DND-41 (cell line): ENCODE data around the gene R3HCC1L.

Source experiments
- ATAC-seq: fragments of 200-7000 bp; cut with Tn5 transposase; 3 replicates; pipeline ENCODE4 v1.9.1; 2021; ENCODE audit warnings: low read depth; ENCODE audit not compliant: insufficient read depth
- DNase-seq: peaks from one replicate; pipeline ENCODE4 v3.0.0-alpha.2; 2020
- H2AFZ ChIP-seq: 2 replicates; pipeline ENCODE4 v1.6.0; 2012; ENCODE audit warnings: low read depth, low read length
- H3K27ac ChIP-seq: 2 replicates; pipeline ENCODE4 v1.5.1; 2012; ENCODE audit warnings: low read length, inconsistent platforms
- H3K27me3 ChIP-seq: fragments of 200-600 bp; sonication (generic); 2 replicates; pipeline ENCODE4 v1.6.0; 2012; ENCODE audit warnings: low read length, mild to moderate bottlenecking, inconsistent platforms; ENCODE audit not compliant: insufficient read depth, poor library complexity
- H3K36me3 ChIP-seq: 2 replicates; pipeline ENCODE4 v1.5.1; 2012; ENCODE audit warnings: low read length, inconsistent platforms; ENCODE audit not compliant: insufficient read depth
- H3K4me1 ChIP-seq: 2 replicates; pipeline ENCODE4 v1.5.1; 2012; ENCODE audit warnings: mild to moderate bottlenecking, low read length; ENCODE audit not compliant: insufficient read depth
- H3K4me2 ChIP-seq: 2 replicates; pipeline ENCODE4 v1.6.0; 2012; ENCODE audit warnings: mild to moderate bottlenecking, moderate library complexity, low read length, inconsistent platforms; ENCODE audit not compliant: insufficient read depth
- H3K4me3 ChIP-seq, 2 experiments: fragments of 200-600 bp in 1 of 2; shearing (Covaris generic) in 1 of 2; 2 replicates each; pipeline ENCODE4 v1.5.1; 2012 to 2016; ENCODE audit warnings: inconsistent platforms in 2 of 2, low read length in 2 of 2, mild to moderate bottlenecking in 2 of 2, low read depth in 1 of 2, moderate library complexity in 1 of 2
- H3K79me2 ChIP-seq: 2 replicates; pipeline ENCODE4 v1.6.0; 2012; ENCODE audit warnings: low read length, inconsistent platforms; ENCODE audit not compliant: insufficient read depth
- H3K9ac ChIP-seq: 2 replicates; pipeline ENCODE4 v1.6.0; 2012; ENCODE audit warnings: low read depth, mild to moderate bottlenecking, inconsistent platforms, low read length, moderate library complexity
- H3K9me3 ChIP-seq: 2 replicates; pipeline ENCODE4 v1.5.1; 2012; ENCODE audit warnings: low read length, moderate library complexity, mild to moderate bottlenecking, inconsistent platforms; ENCODE audit not compliant: insufficient read depth, severe bottlenecking
- H4K20me1 ChIP-seq: 2 replicates; pipeline ENCODE4 v1.6.0; 2012; ENCODE audit warnings: low read length; ENCODE audit not compliant: insufficient read depth
- CTCF ChIP-seq: IDR thresholded peaks from 2 replicates; pipeline ENCODE4 v1.5.1; 2012; ENCODE audit warnings: borderline replicate concordance, low read length, moderate library complexity, mild to moderate bottlenecking; ENCODE audit not compliant: poor library complexity, severe bottlenecking; ENCODE audit errors: extremely low read depth
- EZH2 ChIP-seq: IDR thresholded peaks from 3 replicates; pipeline ENCODE4 v1.6.1; 2012; ENCODE audit warnings: borderline replicate concordance, low read depth, mild to moderate bottlenecking, moderate library complexity, low read length, inconsistent platforms; ENCODE audit not compliant: severe bottlenecking

Gene R3HCC1L

DNA sequence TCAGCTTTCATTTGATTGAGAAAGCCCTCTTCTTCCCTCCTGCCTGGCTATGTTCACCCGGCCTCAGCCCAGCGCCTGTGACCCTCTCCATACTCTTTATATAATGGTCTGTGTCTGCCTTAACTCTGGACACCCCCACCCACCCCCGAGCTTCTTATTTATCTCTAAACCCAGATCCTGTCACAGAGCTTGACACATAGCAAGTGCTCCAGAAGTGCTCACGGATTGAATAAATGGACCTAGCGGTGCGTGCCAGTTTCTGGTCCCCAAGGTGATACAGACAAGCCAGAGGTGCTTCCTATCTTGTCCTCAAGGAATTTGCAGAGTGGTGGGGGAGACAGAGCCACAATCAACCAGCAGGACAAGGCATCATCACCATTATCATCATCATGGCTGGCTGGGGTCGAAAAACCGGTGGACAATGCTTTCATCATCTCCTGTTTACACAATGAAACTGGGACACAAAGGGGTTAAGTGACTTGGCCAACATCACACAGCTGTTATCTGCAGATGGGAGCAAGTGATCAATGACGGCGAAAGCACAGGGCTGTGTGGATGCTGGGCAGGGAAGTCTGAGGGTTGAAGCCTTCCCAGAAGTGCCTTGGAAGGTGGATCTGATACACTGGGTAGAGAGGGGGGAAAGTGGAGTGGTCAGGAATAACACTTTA lies 135.8 kb downstream of the R3HCC1L start:
- ATAC-seq (no peak), DNase-seq (no peak)
- H3K4me3 ChIP-seq = no peak overlapping the region
- no peaks in the 10 kb centered on the region for H3K36me3 ChIP-seq
- H3K9ac ChIP-seq = no peak overlapping the region
- no peak overlapping the region for H2AFZ ChIP-seq
- H3K4me2 ChIP-seq = no peak overlapping the region
- no peak for TF ChIP-seq EZH2
- no peak for TF ChIP-seq CTCF
- H4K20me1 ChIP-seq = peaks cover 22% of the 10 kb centered on the region
- H3K27me3 ChIP-seq = peaks cover 13% of the 10 kb centered on the region
- no peaks in the 10 kb centered on the region for H3K9me3 ChIP-seq
- H3K27ac ChIP-seq = no peak overlapping the region
- H3K79me2 ChIP-seq = no peaks in the 10 kb centered on the region
- H3K4me1 ChIP-seq = peaks cover 9% of the 10 kb centered on the region

- Histone ChIP-seq H3K36me3 (no peaks in the 10 kb centered on the region), H3K9ac (no peak overlapping the region), H3K9me3 (no peaks in the 10 kb centered on the region), H4K20me1 (peaks cover 21% of the 10 kb centered on the region), H2AFZ (no peak overlapping the region), H3K27ac (no peak overlapping the region), H3K4me2 (no peak overlapping the region), H3K79me2 (no peaks in the 10 kb centered on the region), H3K4me1 (peaks cover 9% of the 10 kb centered on the region), H3K4me3 (no peak overlapping the region), H3K27me3 (peaks cover 13% of the 10 kb centered on the region)
- ATAC-seq (no peak), DNase-seq (no peak)
- TF ChIP-seq CTCF (no peak), EZH2 (no peak)
Observed at GRCh38 chr10:98270786-98271185, 136.3 kb downstream of the R3HCC1L start.

GRCh38 chr10:98272245-98272644 lies 137.8 kb downstream of the R3HCC1L start:
- H2AFZ ChIP-seq = no peak overlapping the region
- peaks cover 13% of the 10 kb centered on the region for H4K20me1 ChIP-seq
- H3K4me3 ChIP-seq = no peak overlapping the region
- no peaks in the 10 kb centered on the region for H3K9me3 ChIP-seq
- H3K36me3 ChIP-seq = no peaks in the 10 kb centered on the region
- peaks cover 13% of the 10 kb centered on the region for H3K27me3 ChIP-seq
- no peaks in the 10 kb centered on the region for H3K79me2 ChIP-seq
- no peak for DNase-seq
- no peak for ATAC-seq
- TF ChIP-seq CTCF (no peak), EZH2 (no peak)
- peaks cover 9% of the 10 kb centered on the region for H3K4me1 ChIP-seq
- H3K9ac ChIP-seq = no peak overlapping the region
- no peak overlapping the region for H3K27ac ChIP-seq
- no peak overlapping the region for H3K4me2 ChIP-seq
